22Rv1 (cell line): ENCODE results near the gene NSUN7.

Source experiments
- CTCF ChIP-seq: fragments of 450-650 bp; IDR thresholded peaks from 2 replicates; pipeline ENCODE4 v1.5.1; 2017; ENCODE audit warnings: mild to moderate bottlenecking
- ZFX ChIP-seq: fragments of 450-650 bp; IDR thresholded peaks from 2 replicates; pipeline ENCODE4 v1.6.1; 2017; ENCODE audit warnings: antibody characterized with exemption, borderline replicate concordance

GRCh38 chr4:40721730-40722171 lies 28.0 kb upstream of the NSUN7 start:
- TF ChIP-seq CTCF (no peak), ZFX (no peak)
